HG03469 (cell line): ENCODE measurements around the gene IGSF6.

ENCODE experiments used
- ATAC-seq: cut with Tn5 transposase; IDR thresholded peaks from one replicate; pipeline ENCODE4 v1.9.1; 2021; ENCODE audit warnings: mild to moderate bottlenecking, moderate library complexity, moderate number of reproducible peaks; ENCODE audit not compliant: unreplicated experiment

The IGSF6 gene

DNA sequence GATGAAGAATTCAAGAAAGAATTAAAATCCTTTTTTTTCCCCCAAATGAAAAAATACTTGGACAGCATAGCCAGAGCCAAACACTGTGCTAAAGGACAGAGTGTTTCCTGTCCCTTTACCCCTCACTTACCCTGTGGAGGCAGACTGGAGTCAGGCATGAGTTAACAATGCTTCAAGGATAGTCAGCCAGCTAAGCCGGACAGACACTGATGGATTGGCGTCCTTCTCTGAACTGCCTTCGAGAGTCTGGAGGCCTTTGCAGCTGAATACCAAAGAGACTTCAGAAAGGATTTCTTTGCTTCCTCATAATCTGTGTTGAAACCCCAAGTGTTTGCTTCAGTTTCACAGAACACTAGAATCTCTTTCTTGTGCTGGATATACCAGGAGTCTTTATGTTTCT is 48.5 kb downstream of the IGSF6 start:
- no peak for ATAC-seq

DNA sequence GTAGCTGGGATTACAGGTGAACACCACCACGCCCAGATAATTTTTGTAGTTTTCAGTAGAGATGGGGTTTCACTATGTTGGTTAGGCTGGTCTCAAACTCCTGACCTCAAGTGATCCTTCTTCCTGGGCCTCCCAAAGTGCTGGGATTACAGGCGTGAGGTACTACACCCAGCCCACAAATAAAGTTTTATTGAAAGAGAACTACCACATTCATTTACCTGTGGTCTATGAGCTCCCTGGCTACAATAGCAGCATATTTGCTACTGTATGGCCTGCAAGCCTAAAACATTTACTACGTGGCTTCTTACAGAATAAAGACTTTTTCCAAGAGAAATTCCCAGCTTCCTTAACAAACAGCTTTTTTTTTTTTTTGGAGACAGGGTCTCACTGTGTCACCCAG is 49.6 kb downstream of the IGSF6 start:
- no peak for ATAC-seq

DNA sequence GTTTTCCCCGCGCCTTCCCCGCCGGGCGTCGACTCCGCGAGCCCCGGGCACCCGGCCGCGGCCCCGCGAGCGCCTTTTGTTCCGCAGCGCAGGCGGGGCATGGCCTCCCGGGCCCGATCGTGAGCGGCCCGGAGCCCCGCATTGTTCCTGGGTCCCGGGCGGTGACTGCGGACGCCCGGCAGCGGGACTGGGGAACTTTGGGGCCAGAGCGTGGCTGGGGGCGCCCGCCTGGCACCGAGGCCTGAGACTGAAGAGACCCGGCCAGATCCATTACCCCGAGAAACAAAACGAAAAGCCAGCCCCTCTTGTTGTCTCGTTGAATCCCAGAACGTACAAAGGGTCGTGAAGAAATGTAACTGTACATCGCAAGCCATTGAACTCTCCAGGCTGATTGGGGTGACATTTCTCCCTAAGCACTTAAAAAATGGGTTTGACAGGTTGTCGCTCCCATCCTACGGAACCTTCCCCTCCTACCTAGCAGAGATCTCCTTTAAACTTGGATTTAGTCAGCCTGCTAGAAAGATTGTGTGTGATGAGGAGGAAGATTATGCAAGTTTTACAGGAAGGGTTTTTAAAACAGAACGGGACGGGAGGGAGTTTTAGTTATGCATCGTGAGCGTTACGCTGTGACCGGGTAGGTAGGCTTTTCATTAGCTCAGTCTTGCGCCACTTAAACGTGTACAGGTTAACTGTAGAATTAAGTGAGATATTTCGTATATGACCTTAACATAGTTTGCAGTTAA is 52.2 kb downstream of the IGSF6 start:
- no peak for ATAC-seq

DNA sequence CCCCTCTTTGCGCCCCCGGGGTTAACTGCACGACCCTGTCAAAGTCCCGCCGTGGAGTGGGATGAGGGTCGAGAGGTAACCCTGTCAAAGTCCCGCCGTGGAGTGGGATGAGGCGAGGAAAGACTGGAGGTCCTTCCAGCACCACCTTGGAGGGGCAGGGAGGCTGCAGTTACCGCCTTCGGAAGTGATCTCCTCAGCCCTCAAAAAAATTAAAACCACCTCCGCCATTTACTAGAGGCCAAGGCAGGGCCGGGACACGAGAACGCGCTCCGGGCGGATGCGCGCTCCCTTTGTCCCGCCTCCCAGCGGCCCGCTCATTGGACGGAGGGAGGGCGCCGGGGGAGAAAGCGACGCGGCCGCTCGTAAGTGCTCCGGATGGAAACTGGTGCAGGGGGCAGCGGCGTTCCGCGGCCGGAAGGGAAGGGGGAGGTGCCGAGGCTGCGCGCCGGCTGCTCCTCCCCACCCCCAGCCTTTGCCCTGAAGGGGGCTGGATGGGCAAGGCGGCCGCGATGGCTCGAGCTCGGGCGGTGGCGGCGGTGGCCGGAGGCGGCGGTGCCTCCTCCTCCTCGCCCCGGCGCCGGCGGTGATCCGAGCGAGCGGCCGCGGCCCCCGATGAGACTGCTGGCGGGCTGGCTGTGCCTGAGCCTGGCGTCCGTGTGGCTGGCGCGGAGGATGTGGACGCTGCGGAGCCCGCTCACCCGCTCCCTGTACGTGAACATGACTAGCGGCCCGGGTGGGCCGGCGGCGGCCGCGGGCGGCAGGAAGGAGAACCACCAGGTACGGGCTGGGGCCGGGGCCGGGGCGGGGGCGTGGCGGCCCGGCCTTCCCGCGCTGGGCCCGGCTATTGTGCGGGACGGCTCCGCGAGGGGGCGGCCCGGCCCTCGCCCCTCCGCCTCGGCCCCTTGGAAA is 53.0 kb downstream of the IGSF6 start, which contains the start of gene METTL9:
METTL9 (plus strand) TSS at position 456 of the 909 bp plus-strand sequence; CDS start at position 613, 157 bp downstream.
- ATAC-seq = peak; percentile 68

DNA sequence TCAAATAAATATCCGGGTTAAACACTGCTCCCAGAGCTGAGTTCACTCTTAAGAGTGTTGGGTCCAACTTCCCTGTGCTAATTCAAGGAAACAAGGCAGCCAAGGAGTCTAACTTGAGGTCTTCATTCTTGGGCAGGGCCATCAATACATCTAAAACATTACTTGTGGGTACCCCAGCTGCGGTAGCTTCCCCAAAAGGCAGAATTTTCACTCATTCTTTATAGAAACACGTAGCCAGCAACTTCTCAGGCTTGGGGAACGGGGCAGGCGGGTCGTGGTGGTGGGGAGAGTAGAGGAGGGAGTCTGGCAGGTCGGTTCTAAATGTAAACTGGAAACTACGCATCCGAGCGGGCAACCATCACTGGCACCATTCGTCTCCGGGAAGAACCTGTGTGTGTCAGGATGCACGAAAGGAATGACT is 53.7 kb downstream of the IGSF6 start:
- no peak for ATAC-seq

DNA sequence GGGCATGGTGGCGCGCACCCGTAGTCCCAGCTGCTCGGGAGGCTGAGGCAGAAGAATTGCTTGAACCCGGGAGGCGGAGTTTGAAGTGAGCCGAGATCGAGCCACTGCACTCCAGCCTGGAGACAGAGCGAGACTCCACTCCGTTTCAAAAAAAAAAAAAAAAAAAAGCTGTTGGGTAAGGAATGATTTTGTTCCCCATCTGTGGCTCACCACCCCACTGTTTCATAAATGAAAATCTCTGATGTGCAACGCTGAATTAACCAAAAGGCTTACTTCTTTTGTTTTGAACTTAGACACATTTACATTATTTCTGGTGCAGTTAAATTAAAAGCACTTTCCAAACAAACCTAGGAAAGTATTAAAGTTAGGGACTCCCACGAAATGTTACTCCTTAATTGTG is 54.2 kb downstream of the IGSF6 start:
- ATAC-seq = no peak

DNA sequence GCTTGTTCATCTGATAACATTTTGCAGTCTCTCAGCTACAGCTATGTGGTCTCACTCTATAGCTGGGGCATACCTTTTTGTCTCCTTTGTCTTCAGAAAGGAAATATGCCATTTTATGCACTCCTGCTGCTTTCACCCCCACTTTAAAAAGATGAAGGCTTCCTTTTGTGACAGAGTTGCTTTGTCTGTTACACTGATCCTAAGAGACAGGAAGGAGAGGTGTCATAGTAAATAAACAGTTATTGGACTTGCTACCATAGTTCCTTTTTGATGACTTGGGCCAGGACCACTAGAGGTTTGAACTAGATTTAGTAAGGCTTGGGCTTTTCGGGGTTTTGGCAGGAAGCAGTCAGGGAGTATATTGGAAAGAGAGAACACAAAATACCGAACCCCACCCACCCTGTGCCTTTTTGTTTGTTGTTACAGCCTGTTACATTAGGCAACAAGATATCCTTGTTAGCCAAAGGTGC is 54.8 kb downstream of the IGSF6 start:
- ATAC-seq = no peak

DNA sequence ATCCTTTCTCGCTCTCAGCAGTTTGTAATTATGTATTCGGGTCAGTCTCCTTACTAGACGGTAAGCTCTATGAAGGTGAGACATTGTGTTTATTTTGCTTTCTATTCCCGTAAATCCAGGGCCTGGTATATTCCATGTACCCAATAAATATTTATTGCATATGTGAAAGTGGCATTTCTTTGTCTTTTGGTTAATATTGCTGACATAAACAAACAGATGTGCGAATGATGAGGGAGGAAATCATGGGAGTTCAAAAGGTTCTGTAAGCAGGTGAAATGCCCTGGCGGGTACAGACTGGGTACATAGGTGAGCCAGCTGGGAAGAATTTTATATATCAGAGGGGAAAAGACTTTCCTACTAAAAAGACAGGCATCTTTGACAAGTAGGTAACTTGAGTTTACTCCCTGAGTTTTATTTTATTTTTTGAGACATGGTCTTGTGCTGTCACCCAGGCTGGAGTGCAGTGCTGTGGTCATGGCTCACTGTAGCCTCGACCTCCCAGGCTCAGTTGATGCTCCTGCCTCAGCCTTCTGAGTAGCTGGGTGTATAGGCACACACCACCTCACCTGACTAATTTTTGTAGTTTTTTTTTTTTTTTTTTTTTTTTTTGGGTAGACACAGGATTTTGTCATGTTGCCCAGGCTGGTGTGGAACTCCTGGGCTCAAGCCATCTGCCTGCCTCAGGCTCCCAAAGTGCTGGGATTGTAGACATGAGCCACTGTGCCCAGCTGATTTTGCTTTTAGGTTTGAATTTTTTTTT is 58.7 kb downstream of the IGSF6 start:
- no peak for ATAC-seq

DNA sequence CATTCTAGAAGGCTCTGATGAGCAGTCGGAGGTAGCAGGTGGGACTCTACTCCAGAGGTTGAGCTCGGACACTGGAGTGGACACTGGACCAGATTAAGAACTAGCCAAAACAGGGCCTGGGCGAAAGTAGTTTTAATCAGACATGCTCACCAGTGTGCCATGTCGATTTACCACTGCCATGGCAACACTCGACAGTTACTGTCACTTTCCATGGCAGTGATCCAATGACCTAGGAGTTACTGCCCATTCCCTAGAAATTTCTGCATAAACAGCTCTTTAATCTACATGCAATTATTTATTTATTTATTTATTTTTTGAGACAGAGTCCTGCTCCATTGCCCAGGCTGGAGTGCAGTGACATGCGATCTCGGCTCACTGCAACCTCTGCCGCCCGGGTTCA is 60.2 kb downstream of the IGSF6 start:
- no peak for ATAC-seq

DNA sequence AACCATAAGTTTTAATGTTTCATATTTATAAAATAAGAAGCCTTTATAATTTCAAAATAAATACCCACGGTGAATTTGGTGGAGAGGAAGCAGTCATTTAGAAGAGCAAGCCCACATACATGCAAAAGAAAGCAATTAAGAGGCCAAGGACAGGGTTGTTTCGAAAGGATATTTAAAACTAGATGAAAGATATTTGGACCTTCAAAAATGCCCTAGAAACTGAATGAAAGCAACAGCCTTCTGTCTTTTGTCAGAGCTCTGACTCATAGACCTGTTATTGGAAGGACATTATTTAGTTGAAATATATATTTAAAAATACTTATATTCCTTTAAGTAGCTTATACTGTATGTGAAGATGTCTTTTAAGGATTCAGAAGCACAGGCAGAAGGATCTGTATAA is 61.6 kb downstream of the IGSF6 start:
- ATAC-seq = no peak

DNA sequence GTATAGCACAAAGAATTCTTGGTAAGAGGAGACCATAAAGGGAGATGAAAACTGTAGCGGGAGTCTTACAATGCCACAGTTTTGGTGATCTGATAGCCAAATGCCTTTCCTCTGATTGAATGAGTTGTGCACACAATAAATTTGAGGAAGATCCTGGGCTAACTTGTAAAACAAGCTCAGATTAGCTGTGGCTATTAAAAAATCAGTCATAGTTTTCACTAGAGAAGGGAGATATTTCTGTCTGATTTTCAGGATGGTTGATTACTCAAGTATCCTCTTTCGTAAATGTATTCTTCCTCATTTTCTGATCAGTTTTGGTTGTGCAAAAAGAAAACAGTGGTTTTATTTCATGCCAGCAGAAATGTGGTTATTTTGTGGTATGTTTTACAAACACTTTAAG is 62.1 kb downstream of the IGSF6 start:
- ATAC-seq = no peak

DNA sequence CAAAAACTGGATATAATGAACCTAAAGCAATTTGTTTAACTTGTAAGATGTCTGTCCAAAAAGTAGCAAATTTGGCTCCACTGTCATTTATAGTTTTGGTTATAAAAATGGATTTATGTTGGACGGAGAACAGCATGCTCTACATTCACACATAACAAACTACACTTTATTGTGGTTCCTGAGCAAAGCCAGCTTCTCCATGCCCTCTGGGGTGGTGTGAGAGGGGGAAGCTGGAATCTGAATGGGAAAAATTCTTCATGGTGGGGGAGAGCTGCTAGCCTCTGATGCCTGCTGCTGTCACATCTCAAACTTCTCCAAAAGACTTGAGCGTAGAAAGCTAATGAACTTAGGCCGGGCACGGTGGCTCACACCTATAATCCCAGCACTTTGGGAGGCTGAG is 62.9 kb downstream of the IGSF6 start:
- ATAC-seq = no peak
